GM23338 (cell line): ENCODE measurements around the gene BICDL1. TPM values are rescaled to one million over a fixed set of nuclear protein-coding genes. Genes with fewer than 3 reads are reported as not detected.

Experiments used
- ATAC-seq: fragments of 200-7000 bp; cut with Tn5 transposase; 3 replicates; pipeline ENCODE4 v1.9.1; 2020
- DNase-seq: peaks from one replicate; pipeline ENCODE4 v3.0.0-alpha.2; 2015; ENCODE audit warnings: low spot score
- H2AFZ ChIP-seq: fragments of 200-600 bp; sonication (generic); 2 replicates; pipeline ENCODE4 v1.8.0; 2016; ENCODE audit warnings: antibody characterized with exemption, mild to moderate bottlenecking, moderate library complexity
- H3F3A ChIP-seq: fragments of 200-600 bp; sonication (generic); replicated peaks from 2 replicates; pipeline ENCODE4 v1.8.0; 2017; ENCODE audit warnings: antibody characterized with exemption, mixed run types, low read depth
- H3K27ac ChIP-seq: fragments of 200-600 bp; sonication (generic); 2 replicates; pipeline ENCODE4 v1.6.1; 2016; ENCODE audit warnings: low read depth
- H3K27me3 ChIP-seq: fragments of 200-600 bp; sonication (generic); 2 replicates; pipeline ENCODE4 v1.8.0; 2016; ENCODE audit warnings: mild to moderate bottlenecking, mixed run types, moderate library complexity; ENCODE audit not compliant: insufficient read depth
- H3K36me3 ChIP-seq: fragments of 200-600 bp; sonication (generic); 2 replicates; pipeline ENCODE4 v1.8.0; 2016; ENCODE audit warnings: mild to moderate bottlenecking; ENCODE audit not compliant: insufficient read depth
- H3K4me1 ChIP-seq: fragments of 200-600 bp; sonication (generic); 2 replicates; pipeline ENCODE4 v1.8.0; 2016; ENCODE audit warnings: mild to moderate bottlenecking, moderate library complexity; ENCODE audit not compliant: insufficient read depth
- H3K4me2 ChIP-seq: fragments of 200-600 bp; sonication (generic); 2 replicates; pipeline ENCODE4 v1.7.1; 2017; ENCODE audit warnings: mixed run types
- H3K4me3 ChIP-seq: fragments of 200-600 bp; sonication (generic); 2 replicates; pipeline ENCODE4 v1.6.1; 2016; ENCODE audit warnings: mixed run types
- H3K79me2 ChIP-seq: fragments of 200-600 bp; sonication (generic); replicated peaks from 2 replicates; pipeline ENCODE4 v1.8.0; 2017; ENCODE audit warnings: mild to moderate bottlenecking; ENCODE audit not compliant: insufficient read depth
- H3K9me2 ChIP-seq: fragments of 200-600 bp; sonication (generic); 2 replicates; pipeline ENCODE4 v1.8.0; 2017; ENCODE audit not compliant: insufficient read depth
- H4K20me1 ChIP-seq: fragments of 200-600 bp; sonication (generic); replicated peaks from 2 replicates; pipeline ENCODE4 v1.8.0; 2017; ENCODE audit warnings: mild to moderate bottlenecking; ENCODE audit not compliant: insufficient read depth
- H3K27ac Mint-ChIP-seq: 2 replicates; pipeline ENCODE4 v1.8.0; 2020; ENCODE audit warnings: inconsistent platforms, mild to moderate bottlenecking, moderate library complexity, mixed read lengths
- H3K27me3 Mint-ChIP-seq: 3 replicates; pipeline ENCODE4 v1.8.0; 2022; ENCODE audit warnings: low read depth, mild to moderate bottlenecking, moderate library complexity, mixed read lengths, inconsistent platforms; ENCODE audit not compliant: insufficient read depth, poor library complexity
- H3K36me3 Mint-ChIP-seq: 3 replicates; pipeline ENCODE4 v1.8.0; 2021; ENCODE audit warnings: low read depth, mild to moderate bottlenecking, inconsistent platforms, moderate library complexity, mixed read lengths
- H3K4me1 Mint-ChIP-seq: 3 replicates; pipeline ENCODE4 v1.8.0; 2020; ENCODE audit warnings: mild to moderate bottlenecking, inconsistent platforms, mixed read lengths
- H3K4me3 Mint-ChIP-seq: 3 replicates; pipeline ENCODE4 v1.8.0; 2021; ENCODE audit warnings: moderate library complexity, mild to moderate bottlenecking, inconsistent platforms, mixed read lengths
- H3K9me3 Mint-ChIP-seq: 3 replicates; pipeline ENCODE4 v1.8.0; 2020; ENCODE audit warnings: moderate library complexity, mild to moderate bottlenecking, inconsistent platforms, mixed read lengths
- JUNB ChIP-seq: IDR thresholded peaks from one replicate; pipeline ENCODE4 v1.6.1; 2016; ENCODE audit warnings: antibody characterized with exemption; ENCODE audit not compliant: unreplicated experiment
- NANOG ChIP-seq: IDR thresholded peaks from 2 replicates; pipeline ENCODE4 v1.6.1; 2016; ENCODE audit warnings: antibody characterized with exemption, borderline replicate concordance
- STAT1 ChIP-seq: IDR thresholded peaks from one replicate; pipeline ENCODE4 v1.6.1; 2016; ENCODE audit warnings: antibody characterized with exemption; ENCODE audit not compliant: unreplicated experiment
- polyA plus RNA-seq: library from polyadenylated mRNA; unstranded; fragments of >200 nt; fragmentation: Nextera tagmentation; extraction: Ambion mirVana; gene quantifications from 2 replicates; pipeline ENCODE4 v1.2.1, GENCODE V29; 2016
- total RNA-seq: library from RNA; depleted of rRNA; stranded (reverse); fragments of >200 nt; shearing (Covaris generic); gene quantifications from 2 replicates; pipeline ENCODE4 v1.2.3, GENCODE V29; 2014
- TF ChIP-seq, protein P1 (sequence below), 2 experiments: fragments of 200-600 bp in 1 of 2; sonication (generic) in 1 of 2; conservative IDR thresholded peaks; 2 replicates each; pipeline versions ENCODE4 v1.5.1 to v1.6.1; 2016 to 2017; ENCODE audit warnings: antibody characterized with exemption in 2 of 2, low read depth in 2 of 2, mild to moderate bottlenecking in 2 of 2, moderate library complexity in 1 of 2
- TF ChIP-seq, protein P2 (sequence below): IDR thresholded peaks from one replicate; pipeline ENCODE4 v1.6.1; 2018; ENCODE audit warnings: antibody characterized with exemption; ENCODE audit not compliant: unreplicated experiment

BICDL1 gene
- total and polyA plus RNA-seq, 2 experiments from 2014 or later: 14.0 to 25.7 TPM

DNA sequence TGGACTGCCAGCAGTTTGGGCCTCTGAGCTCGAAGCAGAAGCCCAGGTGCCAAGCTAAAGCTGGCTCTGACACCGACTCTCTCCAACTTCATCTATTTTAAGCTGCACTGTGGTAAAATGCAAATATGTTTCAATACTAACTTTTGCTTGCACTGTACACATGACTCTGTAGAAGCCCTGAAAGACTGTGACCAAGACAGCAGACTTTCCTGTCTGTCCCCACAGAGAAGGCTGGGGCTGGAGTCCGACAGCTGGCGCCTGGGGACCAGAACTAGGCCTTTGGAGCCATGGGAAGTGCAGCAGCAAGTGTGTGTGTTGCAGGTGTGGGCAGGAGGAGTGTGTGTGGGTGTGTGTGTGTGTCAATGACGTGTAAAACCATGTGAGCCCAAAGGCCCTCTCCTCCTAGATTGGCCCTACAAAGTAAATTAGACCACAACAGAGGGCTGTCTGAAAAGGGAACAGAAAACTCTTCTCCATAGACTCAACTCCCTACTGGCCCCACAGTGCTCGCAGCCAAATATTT lies 143.9 kb downstream of the BICDL1 start (continued):
- TF ChIP-seq STAT1: no peak
- TF ChIP-seq, protein P1, sequence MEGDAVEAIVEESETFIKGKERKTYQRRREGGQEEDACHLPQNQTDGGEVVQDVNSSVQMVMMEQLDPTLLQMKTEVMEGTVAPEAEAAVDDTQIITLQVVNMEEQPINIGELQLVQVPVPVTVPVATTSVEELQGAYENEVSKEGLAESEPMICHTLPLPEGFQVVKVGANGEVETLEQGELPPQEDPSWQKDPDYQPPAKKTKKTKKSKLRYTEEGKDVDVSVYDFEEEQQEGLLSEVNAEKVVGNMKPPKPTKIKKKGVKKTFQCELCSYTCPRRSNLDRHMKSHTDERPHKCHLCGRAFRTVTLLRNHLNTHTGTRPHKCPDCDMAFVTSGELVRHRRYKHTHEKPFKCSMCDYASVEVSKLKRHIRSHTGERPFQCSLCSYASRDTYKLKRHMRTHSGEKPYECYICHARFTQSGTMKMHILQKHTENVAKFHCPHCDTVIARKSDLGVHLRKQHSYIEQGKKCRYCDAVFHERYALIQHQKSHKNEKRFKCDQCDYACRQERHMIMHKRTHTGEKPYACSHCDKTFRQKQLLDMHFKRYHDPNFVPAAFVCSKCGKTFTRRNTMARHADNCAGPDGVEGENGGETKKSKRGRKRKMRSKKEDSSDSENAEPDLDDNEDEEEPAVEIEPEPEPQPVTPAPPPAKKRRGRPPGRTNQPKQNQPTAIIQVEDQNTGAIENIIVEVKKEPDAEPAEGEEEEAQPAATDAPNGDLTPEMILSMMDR (conservative IDR thresholded peaks at IDR 0.05; ENCODE audit: low read depth in 2 of 2): no peak

DNA sequence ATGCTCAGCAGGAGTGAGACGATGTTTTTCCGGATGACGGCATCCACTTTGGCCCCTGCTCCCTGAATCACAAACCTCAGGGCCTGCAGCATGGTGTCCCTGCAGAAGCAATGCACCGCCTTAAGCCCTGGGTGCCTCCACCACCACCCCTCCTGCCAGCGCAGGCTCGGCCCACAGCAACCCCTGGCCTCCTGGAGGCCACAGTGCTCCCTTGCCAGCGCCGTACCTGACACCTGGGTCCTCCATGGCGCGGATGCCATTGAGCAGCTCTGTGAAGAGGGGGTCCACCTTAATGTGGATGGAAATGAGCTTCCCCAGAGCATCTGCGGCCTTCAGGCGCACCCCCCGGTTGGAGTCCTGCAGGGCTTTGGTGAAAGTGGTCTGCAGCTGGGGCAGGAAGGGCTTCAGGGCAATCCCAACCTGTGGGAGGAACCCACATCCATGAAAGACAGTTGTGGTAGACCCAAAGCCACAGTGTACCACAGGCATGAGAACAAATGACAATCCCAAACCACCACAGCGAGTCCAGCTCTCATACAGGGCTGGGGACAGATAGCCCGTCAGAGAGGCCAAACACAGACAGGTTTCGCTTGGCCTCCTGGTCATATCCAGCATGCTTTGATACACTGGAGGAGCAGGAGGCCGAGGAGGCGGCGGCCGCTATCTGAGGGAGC lies 145.4 kb downstream of the BICDL1 start:
- peaks cover 98% of the 10 kb centered on the region for H3K36me3 Mint-ChIP-seq

More for the DNA sequence above, 145.4 kb downstream of the BICDL1 start:
- H3K4me3 Mint-ChIP-seq: no peak overlapping the region
- Histone ChIP-seq H3K79me2 (no peaks in the 10 kb centered on the region), H3K27ac (0 out of 2 replicates have a peak overlapping the region, but pooled peaks have one; percentile 19), H4K20me1 (peaks cover 4% of the 10 kb centered on the region), H2AFZ (no peak overlapping the region), H3K4me3 (no peak overlapping the region), H3K36me3 (peaks cover 82% of the 10 kb centered on the region), H3K9me2 (no peaks in the 10 kb centered on the region), H3K4me2 (no peak overlapping the region), H3F3A (0 out of 2 replicates have a peak, but pooled peaks cover 5% of the 10 kb centered on the region), H3K4me1 (no peaks in the 10 kb centered on the region), H3K27me3 (no peaks in the 10 kb centered on the region)
- ATAC-seq (no peak), DNase-seq (no peak)
- H3K9me3 Mint-ChIP-seq: no peaks in the 10 kb centered on the region
- TF ChIP-seq STAT1 (no peak), NANOG (no peak), JUNB (no peak)
- TF ChIP-seq, protein P2, sequence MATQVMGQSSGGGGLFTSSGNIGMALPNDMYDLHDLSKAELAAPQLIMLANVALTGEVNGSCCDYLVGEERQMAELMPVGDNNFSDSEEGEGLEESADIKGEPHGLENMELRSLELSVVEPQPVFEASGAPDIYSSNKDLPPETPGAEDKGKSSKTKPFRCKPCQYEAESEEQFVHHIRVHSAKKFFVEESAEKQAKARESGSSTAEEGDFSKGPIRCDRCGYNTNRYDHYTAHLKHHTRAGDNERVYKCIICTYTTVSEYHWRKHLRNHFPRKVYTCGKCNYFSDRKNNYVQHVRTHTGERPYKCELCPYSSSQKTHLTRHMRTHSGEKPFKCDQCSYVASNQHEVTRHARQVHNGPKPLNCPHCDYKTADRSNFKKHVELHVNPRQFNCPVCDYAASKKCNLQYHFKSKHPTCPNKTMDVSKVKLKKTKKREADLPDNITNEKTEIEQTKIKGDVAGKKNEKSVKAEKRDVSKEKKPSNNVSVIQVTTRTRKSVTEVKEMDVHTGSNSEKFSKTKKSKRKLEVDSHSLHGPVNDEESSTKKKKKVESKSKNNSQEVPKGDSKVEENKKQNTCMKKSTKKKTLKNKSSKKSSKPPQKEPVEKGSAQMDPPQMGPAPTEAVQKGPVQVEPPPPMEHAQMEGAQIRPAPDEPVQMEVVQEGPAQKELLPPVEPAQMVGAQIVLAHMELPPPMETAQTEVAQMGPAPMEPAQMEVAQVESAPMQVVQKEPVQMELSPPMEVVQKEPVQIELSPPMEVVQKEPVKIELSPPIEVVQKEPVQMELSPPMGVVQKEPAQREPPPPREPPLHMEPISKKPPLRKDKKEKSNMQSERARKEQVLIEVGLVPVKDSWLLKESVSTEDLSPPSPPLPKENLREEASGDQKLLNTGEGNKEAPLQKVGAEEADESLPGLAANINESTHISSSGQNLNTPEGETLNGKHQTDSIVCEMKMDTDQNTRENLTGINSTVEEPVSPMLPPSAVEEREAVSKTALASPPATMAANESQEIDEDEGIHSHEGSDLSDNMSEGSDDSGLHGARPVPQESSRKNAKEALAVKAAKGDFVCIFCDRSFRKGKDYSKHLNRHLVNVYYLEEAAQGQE: no peak
- no peak overlapping the region for H3K27ac Mint-ChIP-seq
- no peaks in the 10 kb centered on the region for H3K4me1 Mint-ChIP-seq
- H3K27me3 Mint-ChIP-seq: peaks cover 11% of the 10 kb centered on the region
